Epidermal melanocyte (primary cell): ENCODE results near the gene ACBD4.

Source experiments
- DNase-seq: peaks from one replicate; pipeline ENCODE4 v3.0.0; 2011; ENCODE audit warnings: low spot score; ENCODE audit not compliant: insufficient read length

The ACBD4 gene

DNA sequence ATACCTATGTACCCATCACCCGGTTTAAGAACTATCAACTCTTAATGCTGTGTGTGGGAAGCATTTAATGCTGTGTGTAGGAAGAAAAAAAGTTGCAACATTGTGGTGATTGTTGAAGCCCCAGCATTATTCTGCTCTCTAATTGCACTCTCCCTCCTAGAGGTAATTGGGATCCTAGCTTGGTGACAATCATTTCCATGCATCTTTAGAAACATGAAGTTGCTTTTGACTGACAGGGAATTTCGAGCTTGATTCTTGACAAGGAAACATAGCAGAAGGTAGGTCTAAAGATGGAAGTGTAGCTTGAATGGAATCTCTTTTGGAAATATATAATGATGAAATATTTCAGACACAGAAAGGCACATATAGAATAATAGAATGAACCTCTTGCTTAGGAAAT is 53.5 kb downstream of the ACBD4 start:
- DNase-seq, result no peak

DNA sequence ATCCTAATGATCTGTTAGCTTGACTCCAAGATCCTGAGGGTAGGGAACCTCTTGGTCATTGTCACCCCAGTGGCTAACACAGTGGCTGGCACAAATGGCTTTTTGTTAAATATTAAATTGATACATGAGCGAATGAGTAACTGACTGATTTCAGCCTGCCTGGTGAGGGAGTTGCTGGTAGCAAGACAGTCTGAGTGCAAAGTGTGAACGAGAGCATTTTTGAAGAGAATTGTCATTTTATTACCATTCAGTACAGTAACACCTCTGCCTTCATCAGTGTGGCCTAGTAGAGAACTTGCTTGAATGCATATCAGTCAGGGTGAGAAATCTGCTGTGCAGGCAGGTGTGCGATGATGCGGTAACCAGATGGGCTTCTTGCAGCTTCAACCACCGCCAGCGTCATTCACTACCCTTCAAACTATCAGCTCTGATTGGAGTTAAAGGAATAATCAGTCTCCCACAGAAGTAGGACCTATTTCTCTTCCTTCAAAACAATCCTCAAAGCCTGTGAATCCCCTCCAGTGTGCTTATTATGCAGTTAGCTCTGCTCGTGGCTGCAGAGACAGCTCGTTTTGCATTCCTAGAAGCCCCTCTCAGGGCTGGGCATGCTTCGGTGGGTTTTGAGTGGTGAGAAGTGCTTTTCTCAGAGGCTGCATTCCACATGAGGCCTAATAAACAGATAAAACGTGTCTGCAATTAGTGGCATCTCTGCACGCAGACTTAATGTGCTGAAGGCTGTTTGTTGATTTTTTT is 55.2 kb downstream of the ACBD4 start:
- DNase-seq, result no peak
